CD14-positive monocyte (primary cell): ENCODE results near the gene NTRK3. TPM values are rescaled to one million over a fixed set of nuclear protein-coding genes. Genes with fewer than 3 reads are reported as not detected.

Source experiments
- DNase-seq, 3 donors: peaks; one replicate each; pipeline ENCODE4 v3.0.0-alpha.2; 2011 to 2022
- H2AFZ ChIP-seq: 2 replicates; pipeline ENCODE4 v1.6.0; 2012; ENCODE audit warnings: mild to moderate bottlenecking, low read depth, low read length, inconsistent platforms; ENCODE audit not compliant: insufficient read depth, poor library complexity, severe bottlenecking
- H3K27ac ChIP-seq, 2 donors: 1 replicate in 1 of 2; 2 replicates in 1 of 2; pipeline ENCODE4 v1.5.1; 2012 to 2013; ENCODE audit warnings: low read length in 2 of 2, control low read depth in 1 of 2, inconsistent platforms in 1 of 2, low read depth in 1 of 2, mild to moderate bottlenecking in 1 of 2
- H3K27me3 ChIP-seq, 2 donors: one replicate each; pipeline versions ENCODE4 v1.6.0 to v1.6.1; 2011 to 2013; ENCODE audit warnings: low read length in 2 of 2; ENCODE audit not compliant: control insufficient read depth in 2 of 2, insufficient read depth in 2 of 2
- H3K36me3 ChIP-seq, 2 donors: replicated peaks in 1 of 2; 1 replicate in 1 of 2; 2 replicates in 1 of 2; pipeline versions ENCODE4 v1.5.1 to v1.6.1; 2012 to 2013; ENCODE audit warnings: low read length in 2 of 2, control low read depth in 1 of 2, inconsistent platforms in 1 of 2, mild to moderate bottlenecking in 1 of 2; ENCODE audit not compliant: insufficient read depth in 2 of 2, control insufficient read depth in 1 of 2
- H3K4me1 ChIP-seq, 2 donors: 1 replicate in 1 of 2; 2 replicates in 1 of 2; pipeline versions ENCODE4 v1.5.1 to v1.6.1; 2012 to 2013; ENCODE audit warnings: low read length in 2 of 2, control low read depth in 1 of 2, inconsistent platforms in 1 of 2, mild to moderate bottlenecking in 1 of 2, moderate library complexity in 1 of 2; ENCODE audit not compliant: insufficient read depth in 2 of 2, control insufficient read depth in 1 of 2
- H3K4me2 ChIP-seq: replicated peaks from 2 replicates; pipeline ENCODE3; 2012; ENCODE audit warnings: low read length, moderate library complexity, mild to moderate bottlenecking; ENCODE audit not compliant: poor library complexity, severe bottlenecking; ENCODE audit errors: extremely low read depth
- H3K4me3 ChIP-seq, 3 experiments: fragments of 200-600 bp in 1 of 3; sonication (generic) in 1 of 3; replicated peaks in 1 of 3; 1 replicate in 2 of 3; 2 replicates in 1 of 3; pipeline ENCODE4 v1.5.1; 2011 to 2013; ENCODE audit warnings: low read length in 3 of 3, mild to moderate bottlenecking in 3 of 3, control low read depth in 2 of 3, low read depth in 2 of 3, inconsistent platforms in 1 of 3, moderate library complexity in 1 of 3
- H3K79me2 ChIP-seq: 2 replicates; pipeline ENCODE4 v1.6.0; 2012; ENCODE audit warnings: mild to moderate bottlenecking, control low read depth, inconsistent platforms, low read length, moderate library complexity; ENCODE audit not compliant: insufficient read depth
- H3K9ac ChIP-seq: 2 replicates; pipeline ENCODE4 v1.6.0; 2017; ENCODE audit warnings: low read length, mild to moderate bottlenecking; ENCODE audit not compliant: insufficient read depth, poor library complexity, severe bottlenecking
- H3K9me3 ChIP-seq, 2 donors: replicated peaks in 1 of 2; 1 replicate in 1 of 2; 2 replicates in 1 of 2; pipeline versions ENCODE4 v1.5.1 to v1.6.1; 2012 to 2013; ENCODE audit warnings: low read length in 2 of 2, control low read depth in 1 of 2; ENCODE audit not compliant: control insufficient read depth in 1 of 2, insufficient read depth in 1 of 2
- H4K20me1 ChIP-seq: 2 replicates; pipeline ENCODE4 v1.6.0; 2012; ENCODE audit warnings: mild to moderate bottlenecking, low read length, control low read depth, moderate library complexity; ENCODE audit not compliant: insufficient read depth
- H3K27ac Mint-ChIP-seq, 7 donors: one replicate each; pipeline ENCODE4 v1.8.0; 2020; ENCODE audit warnings: mild to moderate bottlenecking in 7 of 7, mixed read lengths in 7 of 7, moderate library complexity in 6 of 7, inconsistent platforms in 2 of 7
- H3K27me3 Mint-ChIP-seq, 3 donors: one replicate each; pipeline ENCODE4 v1.8.0; 2021 to 2022; ENCODE audit warnings: low read depth in 3 of 3, mild to moderate bottlenecking in 3 of 3, mixed read lengths in 3 of 3, moderate library complexity in 3 of 3, inconsistent platforms in 1 of 3
- H3K36me3 Mint-ChIP-seq, 2 donors: one replicate each; pipeline ENCODE4 v1.8.0; 2020; ENCODE audit warnings: mixed read lengths in 2 of 2, inconsistent platforms in 1 of 2, mild to moderate bottlenecking in 1 of 2
- H3K4me1 Mint-ChIP-seq: one replicate; pipeline ENCODE4 v1.8.0; 2020; ENCODE audit warnings: mild to moderate bottlenecking, mixed read lengths
- H3K4me3 Mint-ChIP-seq, 2 donors: one replicate each; pipeline ENCODE4 v1.8.0; 2020; ENCODE audit warnings: mild to moderate bottlenecking in 2 of 2, mixed read lengths in 2 of 2, moderate library complexity in 1 of 2
- H3K9me3 Mint-ChIP-seq, 7 donors: one replicate each; pipeline ENCODE4 v1.8.0; 2020 to 2022; ENCODE audit warnings: mixed read lengths in 7 of 7, mild to moderate bottlenecking in 6 of 7, moderate library complexity in 6 of 7, inconsistent platforms in 2 of 7
- CTCF ChIP-seq: fragments of 200-600 bp; IDR thresholded peaks from one replicate; pipeline ENCODE4 v1.8.0; 2022; ENCODE audit warnings: antibody characterized with exemption, mild to moderate bottlenecking
- WGBS: methylation state at CpG from one replicate; pipeline ENCODE4 v1.1.5; 2013; ENCODE audit warnings: missing lambda C conversion rate; ENCODE audit not compliant: insufficient coverage; 5-methylcytosine and 5-hydroxymethylcytosine counted together
- intact Hi-C, 2 donors: fragments of 100-400 bp; cut with micrococcal nuclease; formaldehyde crosslinking; loops; one replicate each; pipeline versions ENCODE4 v1.15.0 to v1.15.1; 2023
- polyA plus RNA-seq, 3 donors: library from polyadenylated mRNA; depleted of rRNA in 1 of 3; unstranded in 2 of 3; stranded (reverse) in 1 of 3; fragments of 300-500 nt in 2 of 3; fragments of >200 nt in 1 of 3; fragmentation: Illumina TruSeq in 2 of 3; gene quantifications; 1 replicate in 2 of 3; 2 replicates in 1 of 3; pipeline ENCODE4 v1.2.3, GENCODE V29; 2012 to 2021

The NTRK3 gene
- polyA plus RNA-seq, 3 donors, result not detected

- Mint-ChIP-seq H3K4me1 (peaks cover 11% of the 10 kb centered on the region), H3K4me3 (no peak overlapping the region), H3K36me3 (peaks cover 0 to 5% of the 10 kb centered on the region in 2 donors), H3K9me3 (peaks cover 0 to 14% (median 6%) of the 10 kb centered on the region in 7 donors), H3K27ac (no peak overlapping the region), H3K27me3 (peaks cover 39 to 58% (median 43%) of the 10 kb centered on the region in 3 donors)
- Histone ChIP-seq H3K36me3 (no peaks in the 10 kb centered on the region), H3K9ac (no peak overlapping the region), H4K20me1 (no peaks in the 10 kb centered on the region), H3K4me1 (no peaks in the 10 kb centered on the region), H2AFZ (no peak overlapping the region), H3K79me2 (no peaks in the 10 kb centered on the region), H3K4me3 (no peak overlapping the region), H3K27me3 (peaks cover 9 to 37% of the 10 kb centered on the region in 2 donors), H3K27ac (no peak overlapping the region), H3K4me2 (no peak overlapping the region), H3K9me3 (peaks cover 0 to 8% of the 10 kb centered on the region in 2 donors)
- WGBS, result 93% methylated on average over 5 of the region's 7 CpGs
- intact Hi-C loops, result no loop called here
- no peak for TF ChIP-seq CTCF
- no peak for DNase-seq
Measured at GRCh38 chr15:88252441-88252840, 4.1 kb downstream of the NTRK3 start.

GRCh38 chr15:88250826-88251225 is 5.7 kb downstream of the NTRK3 start:
- Histone ChIP-seq H2AFZ (no peak overlapping the region), H4K20me1 (no peaks in the 10 kb centered on the region), H3K4me3 (no peak overlapping the region), H3K4me2 (no peak overlapping the region), H3K27me3 (peaks cover 3 to 26% of the 10 kb centered on the region in 2 donors), H3K4me1 (peaks cover 0 to 2% of the 10 kb centered on the region in 2 donors), H3K27ac (no peak overlapping the region), H3K36me3 (no peaks in the 10 kb centered on the region), H3K79me2 (no peaks in the 10 kb centered on the region), H3K9me3 (peaks cover 0 to 5% of the 10 kb centered on the region in 2 donors), H3K9ac (no peak overlapping the region)
- no peak for DNase-seq
- Mint-ChIP-seq H3K4me3 (no peak overlapping the region), H3K9me3 (peaks cover 0 to 9% (median 3%) of the 10 kb centered on the region in 7 donors), H3K36me3 (peaks cover 0 to 3% of the 10 kb centered on the region in 2 donors), H3K4me1 (peaks cover 9% of the 10 kb centered on the region), H3K27me3 (peaks cover 29 to 47% (median 36%) of the 10 kb centered on the region in 3 donors), H3K27ac (no peak overlapping the region)
- no peak for TF ChIP-seq CTCF
- intact Hi-C loops, result no loop called here
- WGBS, result 54% methylated on average over 1 of the region's 1 CpG
